NCI-H510A treated with DMSO at 0.1 percent for 48 hours (cell line): ENCODE measurements around the gene CEP55.
A peak's percentile ranks its signal among the peaks of the same experiment; 100 is the strongest.

Experiments used
- DNase-seq: peaks from one replicate; lab custom pipeline; 2025; lab: John Stamatoyannopoulos, UW

The CEP55 gene

DNA sequence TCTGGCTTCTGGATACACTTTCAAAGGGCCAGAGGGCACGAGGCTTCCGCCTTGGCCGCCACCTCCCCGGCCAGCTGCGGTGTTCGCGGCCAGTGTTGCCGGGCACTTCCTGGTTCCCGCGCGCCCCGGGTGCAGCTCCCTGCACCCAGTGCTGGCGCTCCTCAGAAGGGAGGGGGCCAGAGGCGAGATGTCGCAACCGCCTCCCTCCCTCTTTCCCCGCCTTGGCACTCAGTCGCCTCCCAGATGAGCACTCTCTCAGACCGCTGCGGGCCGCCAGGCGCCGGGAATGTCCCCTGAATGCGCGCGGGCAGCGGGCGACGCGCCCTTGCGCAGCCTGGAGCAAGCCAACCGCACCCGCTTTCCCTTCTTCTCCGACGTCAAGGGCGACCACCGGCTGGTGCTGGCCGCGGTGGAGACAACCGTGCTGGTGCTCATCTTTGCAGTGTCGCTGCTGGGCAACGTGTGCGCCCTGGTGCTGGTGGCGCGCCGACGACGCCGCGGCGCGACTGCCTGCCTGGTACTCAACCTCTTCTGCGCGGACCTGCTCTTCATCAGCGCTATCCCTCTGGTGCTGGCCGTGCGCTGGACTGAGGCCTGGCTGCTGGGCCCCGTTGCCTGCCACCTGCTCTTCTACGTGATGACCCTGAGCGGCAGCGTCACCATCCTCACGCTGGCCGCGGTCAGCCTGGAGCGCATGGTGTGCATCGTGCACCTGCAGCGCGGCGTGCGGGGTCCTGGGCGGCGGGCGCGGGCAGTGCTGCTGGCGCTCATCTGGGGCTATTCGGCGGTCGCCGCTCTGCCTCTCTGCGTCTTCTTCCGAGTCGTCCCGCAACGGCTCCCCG, 70.2 kb downstream of the CEP55 start, which contains the start of gene FFAR4:
TSS of gene FFAR4 (plus strand) at position 231 of the 842 bp plus-strand sequence. CDS start at position 287, 56 bp downstream.
- peak; percentile 25 for DNase-seq

DNA sequence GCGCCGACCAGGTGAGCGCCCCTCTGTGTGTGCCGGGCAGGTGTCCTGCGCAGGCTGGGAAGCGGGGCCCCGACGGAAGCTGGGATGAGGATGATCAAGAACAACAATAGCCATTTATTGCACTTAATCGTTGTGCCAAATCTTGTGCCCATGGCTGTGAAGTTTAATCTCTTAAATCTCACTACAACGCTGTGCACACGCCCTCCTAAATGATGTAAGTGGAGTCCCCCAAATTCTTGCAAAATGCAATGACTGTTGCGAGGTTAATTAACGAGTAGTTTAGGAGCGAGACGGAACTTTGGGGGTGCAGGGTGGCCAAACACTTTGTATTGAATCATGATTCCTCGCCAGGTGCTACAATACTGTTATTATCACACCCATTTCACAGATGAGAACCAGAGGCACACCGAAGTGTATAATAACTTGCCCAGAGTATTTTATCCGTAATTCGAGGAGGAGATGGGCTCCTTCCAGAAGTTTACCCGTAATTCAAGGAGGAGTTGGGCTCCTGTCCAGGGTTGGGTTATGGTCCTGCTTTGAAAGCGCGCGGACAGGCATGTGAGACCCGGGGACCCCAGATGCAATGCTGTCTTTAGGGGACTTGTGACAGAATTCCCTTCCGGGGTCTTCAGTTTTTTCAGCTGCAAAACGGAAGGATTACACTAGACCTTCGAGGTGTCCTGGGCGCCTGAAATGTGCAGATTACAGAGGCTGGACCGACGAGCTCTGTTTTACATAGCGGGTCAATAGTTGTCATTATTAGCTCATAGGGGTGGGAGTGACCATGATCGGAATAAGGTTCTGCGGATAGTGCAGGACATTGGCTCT, 71.1 kb downstream of the CEP55 start:
- no peak for DNase-seq

DNA sequence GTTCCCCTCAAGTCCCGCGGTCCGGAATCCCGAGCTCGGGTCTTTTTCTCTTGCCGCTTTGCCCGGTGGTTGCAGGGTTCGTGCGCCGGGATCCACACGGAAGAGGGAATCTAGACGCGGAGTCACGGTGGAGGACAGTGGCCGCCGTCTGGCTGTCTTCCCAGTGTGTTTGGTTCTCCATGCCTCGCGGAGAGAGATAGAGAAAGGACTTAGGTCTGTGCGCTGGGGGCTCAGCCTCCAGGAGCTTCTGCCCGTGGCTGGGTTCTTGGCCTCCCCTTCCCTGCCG, 71.6 kb downstream of the CEP55 start:
- no peak for DNase-seq

DNA sequence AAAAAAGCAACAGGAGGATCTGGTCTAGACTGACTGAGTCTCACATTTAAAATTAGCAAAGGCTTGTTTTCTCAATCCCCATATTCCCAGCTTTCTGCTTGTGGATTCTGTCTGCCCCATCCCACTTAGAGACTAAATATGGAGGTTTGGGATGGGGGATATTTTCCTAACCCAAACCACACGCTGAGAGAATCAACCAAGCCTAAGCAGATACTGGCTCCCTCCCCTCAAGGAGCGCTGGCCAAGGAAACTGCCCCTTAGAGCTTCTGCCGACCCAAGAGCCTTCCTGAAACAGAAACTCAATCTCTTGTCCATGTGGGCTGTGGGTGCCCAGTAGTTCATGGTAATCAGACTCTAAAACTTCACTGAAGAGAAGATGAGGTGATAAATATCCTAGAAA, 74.0 kb downstream of the CEP55 start:
- no peak for DNase-seq

DNA sequence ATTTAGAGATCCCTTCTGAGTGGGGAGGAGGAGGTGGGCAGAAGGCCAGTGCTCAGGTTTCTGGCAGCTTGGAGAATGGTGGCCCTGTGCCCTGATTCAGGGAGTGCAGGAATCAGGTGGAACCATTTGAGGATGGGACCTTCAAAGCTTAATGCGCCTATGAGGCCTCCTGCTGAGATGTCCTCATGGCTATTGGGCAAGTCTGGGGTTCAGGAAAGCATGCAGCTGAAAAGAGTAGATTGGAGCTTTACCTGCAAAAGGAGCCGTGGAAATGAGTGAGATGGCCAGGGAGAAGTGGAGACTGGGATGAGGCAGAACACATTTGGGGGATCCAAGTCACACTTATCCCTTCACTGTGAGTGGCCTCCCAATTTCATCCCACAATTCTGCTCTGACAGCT, 76.2 kb downstream of the CEP55 start:
- no peak for DNase-seq

DNA sequence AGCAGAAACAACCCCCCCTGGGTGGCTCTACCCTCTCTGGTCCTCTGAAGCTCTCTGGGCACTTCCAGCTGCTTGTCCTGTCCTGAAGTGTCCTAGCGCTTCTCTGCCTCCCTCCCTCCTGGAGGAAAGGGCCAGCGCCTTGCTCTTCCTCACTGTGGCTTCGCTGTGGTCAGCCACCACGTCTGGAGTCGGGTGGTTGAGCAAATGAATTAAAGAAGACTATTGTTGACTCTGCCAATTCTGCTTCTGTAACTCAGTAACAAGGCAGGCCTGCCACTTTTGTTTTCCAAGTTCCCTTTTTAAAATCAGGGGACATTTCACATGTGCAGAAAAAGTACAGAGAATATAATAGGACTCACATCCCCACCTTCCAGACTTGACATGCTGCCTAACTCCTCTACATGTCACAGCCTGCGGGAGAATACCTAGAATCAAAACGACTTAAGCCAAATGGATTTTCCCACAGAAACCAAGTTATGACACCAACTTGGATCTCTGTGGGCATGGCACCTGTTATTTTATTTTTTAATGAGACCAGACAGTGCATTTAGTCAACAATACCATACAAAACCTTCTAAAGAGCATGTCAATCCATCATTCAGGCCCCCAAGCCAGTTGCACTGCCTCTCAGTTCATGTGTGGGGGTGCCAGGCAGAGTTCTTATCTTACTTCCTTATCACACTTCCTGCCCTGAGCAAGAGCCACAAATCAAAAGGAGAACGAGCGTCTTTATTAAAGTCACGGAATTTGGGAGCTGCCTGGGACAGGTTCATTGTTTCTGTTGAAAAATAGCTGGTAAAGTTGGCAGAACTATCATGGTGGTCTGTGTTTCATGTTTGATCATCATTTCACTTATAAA, 76.9 kb downstream of the CEP55 start:
- no peak for DNase-seq

DNA sequence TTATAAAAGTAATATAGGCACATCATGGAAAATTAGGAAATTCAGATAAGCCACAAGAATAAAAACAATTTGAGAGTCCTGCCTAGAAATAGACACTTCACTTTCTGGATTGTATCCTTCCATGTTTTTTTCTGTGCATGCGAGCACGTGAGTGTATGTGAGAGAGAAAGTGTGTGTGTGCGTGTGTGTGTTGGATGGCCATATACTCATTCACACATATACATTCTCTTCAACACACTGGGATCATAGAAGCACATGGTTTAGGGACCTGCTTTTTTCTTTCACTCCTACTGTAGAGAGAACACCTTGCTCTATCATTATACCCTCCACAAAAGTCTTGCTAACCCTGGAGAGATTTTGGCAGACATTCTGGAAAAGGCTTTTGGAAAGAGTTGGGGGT, 77.5 kb downstream of the CEP55 start:
- DNase-seq: no peak

DNA sequence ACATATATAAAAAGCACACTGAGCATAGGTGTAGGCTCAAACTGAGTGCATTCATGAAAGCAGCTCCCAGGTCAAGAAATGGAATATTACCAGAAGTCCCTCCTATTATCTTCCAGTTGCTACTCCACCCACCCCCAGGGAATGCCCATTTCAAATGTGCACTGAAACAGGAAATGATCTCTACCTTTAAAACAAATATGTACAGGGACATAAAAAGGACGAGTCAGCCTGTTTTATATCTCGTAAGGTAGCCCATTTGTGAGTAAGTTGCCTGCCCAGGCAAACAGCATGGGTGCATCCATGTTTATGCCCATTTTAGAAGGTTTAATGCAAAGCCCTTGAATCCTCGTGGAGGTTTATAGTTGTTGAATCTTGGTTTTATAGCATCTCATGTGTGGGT, 80.5 kb downstream of the CEP55 start:
- no peak for DNase-seq

DNA sequence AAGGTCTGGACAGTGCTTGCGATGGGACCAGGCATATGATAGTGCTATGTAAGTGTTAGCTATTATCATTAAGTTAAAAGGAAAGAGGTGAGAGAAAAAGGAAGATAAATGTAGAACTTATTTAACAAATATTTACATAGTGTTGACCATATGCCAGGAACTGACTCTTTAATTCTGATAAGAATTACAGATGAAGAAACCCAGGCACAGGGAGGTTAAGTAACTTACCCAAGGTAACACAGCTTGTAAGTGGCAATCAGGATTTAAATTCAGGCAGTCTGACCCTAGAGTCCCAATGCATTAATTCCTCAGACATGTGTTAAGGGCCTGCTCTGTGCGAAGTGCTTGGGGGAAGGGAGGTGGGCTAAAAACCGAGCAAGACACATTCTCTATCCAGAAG, 81.2 kb downstream of the CEP55 start:
- DNase-seq: no peak
